ENCODE data around the gene CAST. TPM values are rescaled to one million over a fixed set of nuclear protein-coding genes. Genes with fewer than 3 reads are reported as not detected.
A peak's percentile ranks its signal among the peaks of the same experiment; 100 is the strongest.

Gene CAST
- total RNA-seq, 2 donors from 2014 or later, result 315 to 490 TPM

DNA sequence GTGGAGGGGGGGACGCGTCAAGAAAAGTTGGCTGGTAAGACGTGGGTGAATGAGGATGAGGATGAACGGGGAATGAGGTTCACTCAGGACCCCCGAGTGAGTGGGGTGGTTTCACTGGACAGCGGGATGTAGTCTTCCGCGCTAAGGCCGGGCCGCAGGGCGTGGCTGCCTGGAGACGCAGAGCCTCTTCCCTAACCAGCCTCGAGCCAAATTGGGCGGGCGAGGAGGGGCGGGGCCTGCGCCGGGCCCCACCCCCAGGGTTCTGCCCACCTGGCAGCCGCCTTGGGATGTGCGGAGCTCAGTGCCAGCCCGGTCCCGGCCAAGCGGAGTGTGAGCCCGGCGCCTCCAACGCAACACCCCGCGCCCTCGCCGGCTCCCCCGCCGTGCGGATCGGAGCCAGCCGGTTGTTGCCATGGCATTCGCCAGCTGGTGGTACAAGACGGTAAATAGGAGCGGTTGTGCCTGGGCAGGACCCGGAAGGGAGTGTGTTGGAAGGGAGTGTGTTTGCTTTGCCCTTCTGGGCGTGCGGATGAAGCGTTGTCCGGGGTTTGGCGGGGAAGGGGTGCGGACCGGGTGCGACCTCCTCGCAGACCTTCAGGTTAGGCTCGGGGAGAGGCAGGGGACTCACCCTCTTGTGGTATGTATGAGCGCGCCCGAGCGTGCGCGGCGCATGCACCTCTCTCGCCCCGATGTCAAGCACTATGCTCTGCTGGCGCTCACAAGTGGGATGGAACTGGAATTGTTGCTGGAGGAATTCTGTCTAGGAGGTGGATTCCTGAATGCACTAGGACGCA, 746 bp downstream of the CAST start:
- intact Hi-C loops (cut with DNase I), result no loop called here
- peaks cover 9% of the 10 kb centered on the region for H3K4me1 ChIP-seq
- TF ChIP-seq, protein P1, sequence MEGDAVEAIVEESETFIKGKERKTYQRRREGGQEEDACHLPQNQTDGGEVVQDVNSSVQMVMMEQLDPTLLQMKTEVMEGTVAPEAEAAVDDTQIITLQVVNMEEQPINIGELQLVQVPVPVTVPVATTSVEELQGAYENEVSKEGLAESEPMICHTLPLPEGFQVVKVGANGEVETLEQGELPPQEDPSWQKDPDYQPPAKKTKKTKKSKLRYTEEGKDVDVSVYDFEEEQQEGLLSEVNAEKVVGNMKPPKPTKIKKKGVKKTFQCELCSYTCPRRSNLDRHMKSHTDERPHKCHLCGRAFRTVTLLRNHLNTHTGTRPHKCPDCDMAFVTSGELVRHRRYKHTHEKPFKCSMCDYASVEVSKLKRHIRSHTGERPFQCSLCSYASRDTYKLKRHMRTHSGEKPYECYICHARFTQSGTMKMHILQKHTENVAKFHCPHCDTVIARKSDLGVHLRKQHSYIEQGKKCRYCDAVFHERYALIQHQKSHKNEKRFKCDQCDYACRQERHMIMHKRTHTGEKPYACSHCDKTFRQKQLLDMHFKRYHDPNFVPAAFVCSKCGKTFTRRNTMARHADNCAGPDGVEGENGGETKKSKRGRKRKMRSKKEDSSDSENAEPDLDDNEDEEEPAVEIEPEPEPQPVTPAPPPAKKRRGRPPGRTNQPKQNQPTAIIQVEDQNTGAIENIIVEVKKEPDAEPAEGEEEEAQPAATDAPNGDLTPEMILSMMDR (IDR thresholded peaks at IDR 0.05), result no peak

DNA sequence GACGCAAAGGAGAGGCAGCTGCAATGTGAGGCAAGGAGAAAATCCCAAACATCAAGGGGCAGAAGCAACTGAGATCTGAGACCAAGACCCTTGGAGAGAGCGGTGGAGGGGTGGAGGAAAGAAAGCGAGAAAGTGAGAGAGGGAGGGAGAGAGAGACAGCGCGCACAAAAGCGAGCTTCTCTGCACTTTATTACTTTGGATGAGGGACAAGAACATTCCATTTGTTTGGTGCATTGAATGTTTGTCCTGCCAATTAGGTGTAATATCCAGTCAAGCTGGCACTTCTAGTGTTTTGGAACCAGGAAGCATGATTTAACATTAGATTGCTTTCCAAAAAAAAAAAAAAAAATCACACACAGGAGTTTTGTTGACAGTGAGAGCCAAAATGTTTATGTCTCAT, 1.4 kb downstream of the CAST start:
- no peak for DNase-seq
- TF ChIP-seq, protein P1 (IDR thresholded peaks at IDR 0.05), result no peak
- intact Hi-C loops (cut with DNase I), result no loop called here
- H3K27me3 ChIP-seq, result no peaks in the 10 kb centered on the region
- H3K36me3 ChIP-seq, result no peaks in the 10 kb centered on the region
- peak overlapping the region; percentile 99 for H3K27ac ChIP-seq
- H3K9ac ChIP-seq (ENCODE audit: low read depth in 2 of 2, low read length in 2 of 2), result peak overlapping the region; percentile 88 to 100
- no peaks in the 10 kb centered on the region for H3K9me3 ChIP-seq
- peaks cover 9% of the 10 kb centered on the region for H3K4me1 ChIP-seq
- peak overlapping the region; percentile 83 for H3K4me3 ChIP-seq

More for the DNA sequence above, 746 bp downstream of the CAST start:
- no peaks in the 10 kb centered on the region for H3K9me3 ChIP-seq
- no peaks in the 10 kb centered on the region for H3K27me3 ChIP-seq
- peak overlapping the region; percentile 99 for H3K27ac ChIP-seq
- peak overlapping the region; percentile 88 to 100 for H3K9ac ChIP-seq (ENCODE audit: low read depth in 2 of 2, low read length in 2 of 2)
- H3K36me3 ChIP-seq, result no peaks in the 10 kb centered on the region
- peak overlapping the region; percentile 83 for H3K4me3 ChIP-seq
- DNase-seq, result peak; percentile 96

DNA sequence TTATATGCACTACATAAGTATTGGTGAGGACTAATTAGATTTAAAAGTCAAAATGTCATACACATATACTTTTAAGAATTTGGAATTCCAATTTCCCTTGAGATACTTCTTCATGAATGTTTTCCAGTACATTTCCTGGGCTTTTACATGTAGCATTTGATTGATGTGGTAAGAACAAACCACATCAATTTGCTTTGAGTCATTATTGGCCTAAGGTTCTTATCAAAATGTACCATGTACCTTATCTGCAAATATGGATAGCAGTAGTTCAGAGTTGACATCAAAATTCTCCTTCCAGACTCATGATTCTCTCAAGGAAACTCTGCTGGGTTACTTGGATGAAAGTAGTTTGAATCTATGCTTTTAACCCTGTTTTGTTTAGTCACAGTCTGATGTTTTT, 2.5 kb downstream of the CAST start:
- TF ChIP-seq, protein P1 (IDR thresholded peaks at IDR 0.05), result no peak
- H3K4me1 ChIP-seq, result peaks cover 8% of the 10 kb centered on the region
- no peak for DNase-seq
- peak overlapping the region; percentile 99 for H3K27ac ChIP-seq
- H3K9ac ChIP-seq (ENCODE audit: low read depth in 2 of 2, low read length in 2 of 2), result no peak overlapping the region
- no peaks in the 10 kb centered on the region for H3K36me3 ChIP-seq
- no peaks in the 10 kb centered on the region for H3K27me3 ChIP-seq
- H3K4me3 ChIP-seq, result no peak overlapping the region
- no peaks in the 10 kb centered on the region for H3K9me3 ChIP-seq
- intact Hi-C loops (cut with DNase I), result no loop called here

DNA sequence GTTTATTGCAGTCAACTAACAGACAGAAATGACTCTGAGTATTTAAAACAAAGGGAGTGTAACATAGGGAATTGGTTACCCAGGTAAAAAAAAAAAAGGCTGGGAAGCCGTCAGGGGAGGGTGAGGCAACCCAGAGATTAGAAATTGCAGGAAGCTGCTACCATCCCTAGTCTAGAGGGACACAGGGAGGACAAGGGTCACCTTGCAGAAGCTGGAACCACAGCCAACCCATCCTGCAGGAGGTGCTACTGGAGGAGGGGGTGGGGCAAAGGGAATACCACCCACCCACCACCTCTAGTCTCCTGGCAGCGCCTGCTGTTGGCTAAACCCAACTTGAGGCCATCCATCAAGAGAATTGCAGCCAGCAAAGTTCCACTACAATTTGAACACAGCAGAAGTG, 6.5 kb downstream of the CAST start:
- Histone ChIP-seq H3K9me3 (no peaks in the 10 kb centered on the region), H3K36me3 (no peaks in the 10 kb centered on the region), H3K4me1 (peaks cover 13% of the 10 kb centered on the region), H3K4me3 (no peak overlapping the region), H3K27ac (peak overlapping the region; percentile 79), H3K9ac (ENCODE audit: low read depth in 2 of 2, low read length in 2 of 2) (peak overlapping the region in 1 of 2 donors; percentile 15), H3K27me3 (no peaks in the 10 kb centered on the region)
- intact Hi-C loops (cut with DNase I), result no loop called here
- TF ChIP-seq, protein P1 (IDR thresholded peaks at IDR 0.05), result no peak
- DNase-seq, result peak; percentile 77

DNA sequence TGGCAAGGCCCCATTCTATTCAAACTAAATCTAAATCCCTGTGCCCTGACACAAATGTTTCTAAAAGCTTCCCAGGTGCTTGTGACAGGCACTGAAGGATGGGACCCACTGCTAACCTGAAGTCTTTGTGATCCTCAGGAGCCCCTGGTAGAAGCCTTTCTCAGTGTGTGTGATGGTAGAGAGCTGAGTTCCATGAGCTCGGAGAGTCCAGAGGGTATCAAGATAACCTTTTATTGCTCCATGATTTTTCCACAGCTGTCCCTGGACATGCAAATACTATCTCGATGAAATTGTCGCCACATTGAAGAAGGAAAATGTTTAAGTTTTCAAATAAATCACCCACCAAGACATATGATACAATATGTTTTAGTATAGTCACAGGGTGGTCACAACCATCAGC, 7.7 kb downstream of the CAST start:
- H3K27ac ChIP-seq, result peak overlapping the region; percentile 79
- DNase-seq, result no peak
- no peak overlapping the region for H3K4me3 ChIP-seq
- H3K9me3 ChIP-seq, result no peaks in the 10 kb centered on the region
- H3K4me1 ChIP-seq, result peaks cover 10% of the 10 kb centered on the region
- H3K36me3 ChIP-seq, result no peaks in the 10 kb centered on the region
- H3K9ac ChIP-seq (ENCODE audit: low read depth in 2 of 2, low read length in 2 of 2), result peak overlapping the region in 1 of 2 donors; percentile 15
- no peaks in the 10 kb centered on the region for H3K27me3 ChIP-seq
- intact Hi-C loops (cut with DNase I), result no loop called here
- TF ChIP-seq, protein P1 (IDR thresholded peaks at IDR 0.05), result no peak

Data from colonic mucosa (tissue), 4 donors.